Neural crest cell (in vitro differentiated cells): ENCODE data around the gene ORC6. TPM values are rescaled to one million over a fixed set of nuclear protein-coding genes. Genes with fewer than 3 reads are reported as not detected.

Experiments used
- DNase-seq: peaks from one replicate; pipeline ENCODE4 v3.0.0; 2021; ENCODE audit warnings: low read depth, mixed read lengths, low spot score
- H3K27ac Mint-ChIP-seq: one replicate; pipeline ENCODE4 v1.8.0; 2021; ENCODE audit warnings: mild to moderate bottlenecking, mixed read lengths; ENCODE audit not compliant: unreplicated experiment
- H3K27me3 Mint-ChIP-seq: 2 replicates; pipeline ENCODE4 v1.8.0; 2021; ENCODE audit warnings: low read depth, mild to moderate bottlenecking, mixed read lengths
- H3K36me3 Mint-ChIP-seq: 2 replicates; pipeline ENCODE4 v1.8.0; 2021; ENCODE audit warnings: low read depth, mild to moderate bottlenecking, mixed read lengths
- H3K4me1 Mint-ChIP-seq: 2 replicates; pipeline ENCODE4 v1.8.0; 2021; ENCODE audit warnings: mixed read lengths
- H3K4me3 Mint-ChIP-seq: one replicate; pipeline ENCODE4 v1.8.0; 2021; ENCODE audit warnings: mild to moderate bottlenecking, mixed read lengths
- H3K9me3 Mint-ChIP-seq: 2 replicates; pipeline ENCODE4 v1.8.0; 2021; ENCODE audit warnings: mixed read lengths
- CTCF ChIP-seq: fragments of 200-600 bp; sonication (generic); conservative IDR thresholded peaks from 2 replicates; pipeline ENCODE4 v1.5.0; 2021; ENCODE audit warnings: antibody characterized with exemption, mild to moderate bottlenecking
- total RNA-seq: library from RNA; stranded (reverse); gene quantifications from 2 replicates; pipeline ENCODE4 v1.2.1, GENCODE V29; 2021

The ORC6 gene
- total RNA-seq, 1 donor from 2014 or later, result 96.1 TPM

GRCh38 chr16:46720619-46721018, 31.2 kb downstream of the ORC6 start:
- TF ChIP-seq CTCF, result no peak
- Mint-ChIP-seq H3K9me3 (peaks cover 3% of the 10 kb centered on the region), H3K27me3 (no peaks in the 10 kb centered on the region), H3K4me1 (no peaks in the 10 kb centered on the region), H3K36me3 (no peaks in the 10 kb centered on the region), H3K4me3 (no peak overlapping the region), H3K27ac (no peak overlapping the region)
- no peak for DNase-seq

GRCh38 chr16:46721885-46722284, 32.4 kb downstream of the ORC6 start:
- H3K36me3 Mint-ChIP-seq, result no peaks in the 10 kb centered on the region
- peaks cover 7% of the 10 kb centered on the region for H3K9me3 Mint-ChIP-seq
- TF ChIP-seq CTCF, result no peak

GRCh38 chr16:46727184-46727583, 37.7 kb downstream of the ORC6 start:
- H3K27ac Mint-ChIP-seq, result no peak overlapping the region
- H3K9me3 Mint-ChIP-seq, result peaks cover 7% of the 10 kb centered on the region
- no peaks in the 10 kb centered on the region for H3K27me3 Mint-ChIP-seq
- no peaks in the 10 kb centered on the region for H3K4me1 Mint-ChIP-seq
- no peaks in the 10 kb centered on the region for H3K36me3 Mint-ChIP-seq
- no peak overlapping the region for H3K4me3 Mint-ChIP-seq
- no peak for TF ChIP-seq CTCF
- no peak for DNase-seq

More at GRCh38 chr16:46721885-46722284, 32.4 kb downstream of the ORC6 start:
- no peak for DNase-seq
- Mint-ChIP-seq H3K4me3 (no peak overlapping the region), H3K27me3 (no peaks in the 10 kb centered on the region), H3K4me1 (no peaks in the 10 kb centered on the region), H3K27ac (no peak overlapping the region)

DNA sequence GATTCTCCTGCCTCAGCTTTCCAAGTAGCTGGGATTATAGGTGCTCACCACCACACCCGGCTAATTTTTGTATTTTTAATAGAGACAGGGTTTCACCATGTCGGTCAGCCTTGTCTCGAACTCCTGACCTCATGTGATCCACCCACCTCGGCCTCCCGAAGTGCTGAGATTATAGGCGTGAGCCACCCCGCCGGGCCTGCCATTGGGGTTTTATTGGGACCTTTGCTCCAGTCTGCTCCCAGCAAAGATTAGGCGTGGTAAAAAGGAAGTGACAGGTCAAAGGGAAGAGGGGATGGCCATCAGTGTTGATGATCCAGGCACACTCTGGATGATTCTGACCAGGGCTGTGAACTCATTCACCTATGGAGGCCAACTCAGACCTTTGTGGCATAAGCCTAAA, 38.2 kb downstream of the ORC6 start:
- no peaks in the 10 kb centered on the region for H3K36me3 Mint-ChIP-seq
- no peak overlapping the region for H3K4me3 Mint-ChIP-seq
- peaks cover 7% of the 10 kb centered on the region for H3K9me3 Mint-ChIP-seq
- no peak overlapping the region for H3K27ac Mint-ChIP-seq
- DNase-seq, result no peak
- TF ChIP-seq CTCF, result no peak
- H3K4me1 Mint-ChIP-seq, result no peaks in the 10 kb centered on the region
- no peaks in the 10 kb centered on the region for H3K27me3 Mint-ChIP-seq

- no peak for DNase-seq
- TF ChIP-seq CTCF, result no peak
- Mint-ChIP-seq H3K4me1 (no peaks in the 10 kb centered on the region), H3K36me3 (no peaks in the 10 kb centered on the region), H3K4me3 (no peak overlapping the region), H3K27me3 (no peaks in the 10 kb centered on the region), H3K27ac (no peak overlapping the region), H3K9me3 (peaks cover 7% of the 10 kb centered on the region)
Measured at GRCh38 chr16:46728806-46729205, 39.3 kb downstream of the ORC6 start.
